Inflammatory macrophage treated with lipopolysaccharide for 1 hour (primary cell): ENCODE results near the gene DSC1.
"Not testable (repeated sequence)": the region's sequence is repeated elsewhere in the genome, so short reads cannot be mapped to it uniquely, and the experiment has no call there.

ENCODE experiments used
- DNase-seq, 2 donors: peaks; one replicate each; pipeline ENCODE4 v3.0.0-alpha.2; 2020 to 2022

The DSC1 gene

GRCh38 chr18:31171144-31171839, 8.6 kb upstream of the DSC1 start:
- no peak for DNase-seq

GRCh38 chr18:31170335-31170734, 7.7 kb upstream of the DSC1 start:
- no peak for DNase-seq

- DNase-seq = no peak
Observed at GRCh38 chr18:31162419-31162793, 250 bp downstream of the DSC1 start.

- no peak for DNase-seq
Observed at GRCh38 chr18:31161757-31162418, 768 bp downstream of the DSC1 start.

- DNase-seq = no peak
Observed at GRCh38 chr18:31156821-31157763, 5.6 kb downstream of the DSC1 start.

GRCh38 chr18:31155498-31155897, 7.2 kb downstream of the DSC1 start:
- no peak for DNase-seq

- DNase-seq = no peak
Observed at GRCh38 chr18:31154181-31154580, 8.5 kb downstream of the DSC1 start.

GRCh38 chr18:31149351-31149750, 13.3 kb downstream of the DSC1 start:
- no peak for DNase-seq

- no peak for DNase-seq
Observed at GRCh38 chr18:31148600-31148999, 14.1 kb downstream of the DSC1 start.

- DNase-seq = peak in 1 of 2 donors; percentile 5
Observed at GRCh38 chr18:31146809-31147208, 15.8 kb downstream of the DSC1 start.

GRCh38 chr18:31143025-31143424, 19.6 kb downstream of the DSC1 start:
- DNase-seq = no peak

- no peak for DNase-seq
Observed at GRCh38 chr18:31138709-31139108, 23.9 kb downstream of the DSC1 start.

- no peak for DNase-seq
Observed at GRCh38 chr18:31134988-31135529, 27.6 kb downstream of the DSC1 start.

GRCh38 chr18:31129398-31130115, 33.1 kb downstream of the DSC1 start:
- no peak for DNase-seq

GRCh38 chr18:31125878-31126277, 36.8 kb downstream of the DSC1 start:
- no peak for DNase-seq

- DNase-seq = not testable (repeated sequence)
Observed at GRCh38 chr18:31123125-31123524, 39.5 kb downstream of the DSC1 start.

- DNase-seq = no peak
Observed at GRCh38 chr18:31120594-31120993, 42.1 kb downstream of the DSC1 start.

GRCh38 chr18:31116853-31117595, 45.6 kb downstream of the DSC1 start:
- no peak for DNase-seq

- no peak for DNase-seq
Observed at GRCh38 chr18:31112804-31113203, 49.9 kb downstream of the DSC1 start.

GRCh38 chr18:31105733-31106132, 56.9 kb downstream of the DSC1 start:
- DNase-seq = no peak

GRCh38 chr18:31104444-31104843, 58.2 kb downstream of the DSC1 start:
- no peak for DNase-seq

- no peak for DNase-seq
Observed at GRCh38 chr18:31103423-31103822, 59.2 kb downstream of the DSC1 start.
